ENCODE measurements around the gene NAGLU.

The NAGLU gene

DNA sequence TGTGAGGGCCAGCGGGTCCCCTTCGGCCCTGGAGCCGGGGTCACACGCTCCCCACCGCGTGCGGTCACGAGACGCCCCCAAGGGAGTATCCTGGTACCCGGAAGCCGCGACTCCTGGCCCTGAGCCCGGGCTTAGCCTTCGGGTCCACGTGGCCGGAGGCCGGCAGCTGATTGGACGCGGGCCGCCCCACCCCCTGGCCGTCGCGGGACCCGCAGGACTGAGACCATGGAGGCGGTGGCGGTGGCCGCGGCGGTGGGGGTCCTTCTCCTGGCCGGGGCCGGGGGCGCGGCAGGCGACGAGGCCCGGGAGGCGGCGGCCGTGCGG lies at the start of gene NAGLU:
NAGLU (plus strand) TSS at position 194 of the 324 bp plus-strand sequence; CDS start at position 226, 32 bp downstream.
- TF ChIP-seq, protein P1, sequence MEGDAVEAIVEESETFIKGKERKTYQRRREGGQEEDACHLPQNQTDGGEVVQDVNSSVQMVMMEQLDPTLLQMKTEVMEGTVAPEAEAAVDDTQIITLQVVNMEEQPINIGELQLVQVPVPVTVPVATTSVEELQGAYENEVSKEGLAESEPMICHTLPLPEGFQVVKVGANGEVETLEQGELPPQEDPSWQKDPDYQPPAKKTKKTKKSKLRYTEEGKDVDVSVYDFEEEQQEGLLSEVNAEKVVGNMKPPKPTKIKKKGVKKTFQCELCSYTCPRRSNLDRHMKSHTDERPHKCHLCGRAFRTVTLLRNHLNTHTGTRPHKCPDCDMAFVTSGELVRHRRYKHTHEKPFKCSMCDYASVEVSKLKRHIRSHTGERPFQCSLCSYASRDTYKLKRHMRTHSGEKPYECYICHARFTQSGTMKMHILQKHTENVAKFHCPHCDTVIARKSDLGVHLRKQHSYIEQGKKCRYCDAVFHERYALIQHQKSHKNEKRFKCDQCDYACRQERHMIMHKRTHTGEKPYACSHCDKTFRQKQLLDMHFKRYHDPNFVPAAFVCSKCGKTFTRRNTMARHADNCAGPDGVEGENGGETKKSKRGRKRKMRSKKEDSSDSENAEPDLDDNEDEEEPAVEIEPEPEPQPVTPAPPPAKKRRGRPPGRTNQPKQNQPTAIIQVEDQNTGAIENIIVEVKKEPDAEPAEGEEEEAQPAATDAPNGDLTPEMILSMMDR (IDR thresholded peaks at IDR 0.05; ENCODE audit: low read depth, low read length), result no peak
- peak within 1 kb of the TSS; percentile 66 for H3K4me3 ChIP-seq (ENCODE audit: low read depth, low read length)

DNA sequence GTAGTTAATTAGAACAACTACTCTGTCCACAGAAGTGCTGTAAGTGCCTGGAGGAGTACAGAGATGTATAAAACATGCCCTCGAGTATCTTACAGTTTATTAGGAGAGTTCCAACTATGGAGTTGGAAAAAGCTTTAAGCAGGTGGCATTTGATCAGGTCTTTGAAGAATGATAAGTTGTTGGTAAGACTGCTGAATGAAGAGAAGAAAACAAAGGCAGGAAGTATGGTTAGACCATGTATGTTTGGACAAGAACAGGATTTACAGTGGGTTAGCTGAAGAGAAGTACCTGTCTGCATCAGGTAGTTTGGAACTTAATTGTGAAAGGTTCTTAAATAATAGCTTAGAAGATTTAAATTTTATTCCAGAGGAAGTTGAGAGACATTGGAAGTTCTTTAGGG lies 48.0 kb upstream of the NAGLU start:
- no peak overlapping the region for H3K4me3 ChIP-seq (ENCODE audit: low read depth, low read length)
- TF ChIP-seq, protein P1 (IDR thresholded peaks at IDR 0.05; ENCODE audit: low read depth, low read length), result no peak

DNA sequence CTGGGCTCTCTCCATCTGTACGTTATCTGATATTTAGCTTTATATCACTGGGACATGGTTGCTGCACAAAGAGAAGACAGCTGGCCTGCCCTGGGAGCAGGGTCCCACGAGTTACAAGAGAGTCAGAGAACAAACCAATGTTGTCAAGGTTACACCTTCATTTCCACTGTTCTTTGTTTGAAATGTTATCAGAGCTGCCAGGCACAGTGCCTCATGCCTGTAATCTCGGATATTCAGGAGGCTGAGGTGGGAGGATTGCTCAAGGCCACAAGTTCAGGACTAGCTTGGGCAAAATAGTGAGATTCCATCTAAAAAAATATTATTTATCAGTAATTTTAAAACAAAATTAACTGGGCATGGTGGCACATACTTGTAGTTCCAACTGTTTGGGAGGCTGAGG lies 42.7 kb upstream of the NAGLU start:
- H3K4me3 ChIP-seq (ENCODE audit: low read depth, low read length), result no peak overlapping the region
- TF ChIP-seq, protein P1 (IDR thresholded peaks at IDR 0.05; ENCODE audit: low read depth, low read length), result no peak

DNA sequence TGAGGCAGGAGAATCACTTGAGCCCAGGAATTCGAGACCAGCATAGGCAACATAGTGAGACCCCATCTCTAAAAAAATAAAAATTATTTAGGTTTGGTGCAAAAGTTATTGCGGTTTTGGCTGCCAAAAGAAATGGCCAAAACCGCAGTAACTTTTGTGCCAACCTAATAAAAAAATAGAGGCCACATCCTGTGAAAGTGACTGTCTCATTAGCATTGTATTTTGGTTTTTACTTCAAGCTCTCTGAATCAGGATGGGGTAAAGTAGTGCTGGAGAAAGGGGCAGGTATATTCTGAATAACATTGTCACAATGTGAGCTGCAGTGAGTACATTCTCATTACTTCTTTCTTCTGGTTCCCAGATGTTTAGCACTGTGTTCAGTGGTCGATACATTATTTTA lies 41.4 kb upstream of the NAGLU start:
- TF ChIP-seq, protein P1 (IDR thresholded peaks at IDR 0.05; ENCODE audit: low read depth, low read length), result no peak

DNA sequence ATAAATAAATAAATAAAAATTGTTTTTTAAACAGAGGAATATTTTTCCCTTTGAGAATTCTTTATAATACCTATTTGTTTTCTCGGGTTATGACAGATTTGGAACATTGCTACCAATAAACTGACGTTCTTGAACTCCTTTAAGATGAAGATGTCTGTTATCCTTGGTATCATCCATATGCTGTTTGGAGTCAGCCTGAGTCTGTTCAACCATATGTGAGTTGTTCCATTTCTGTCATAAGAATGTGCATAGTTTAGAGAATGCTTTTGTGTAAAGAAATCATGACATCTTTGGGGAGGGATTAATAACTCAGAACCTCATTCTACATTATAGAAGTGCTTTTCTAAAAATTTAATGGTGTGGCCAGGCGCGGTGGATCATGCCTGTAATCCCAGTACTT lies 37.2 kb upstream of the NAGLU start:
- TF ChIP-seq, protein P1 (IDR thresholded peaks at IDR 0.05; ENCODE audit: low read depth, low read length), result no peak
- H3K4me3 ChIP-seq (ENCODE audit: low read depth, low read length), result no peak overlapping the region

More for the DNA sequence above, 41.4 kb upstream of the NAGLU start:
- no peak overlapping the region for H3K4me3 ChIP-seq (ENCODE audit: low read depth, low read length)

DNA sequence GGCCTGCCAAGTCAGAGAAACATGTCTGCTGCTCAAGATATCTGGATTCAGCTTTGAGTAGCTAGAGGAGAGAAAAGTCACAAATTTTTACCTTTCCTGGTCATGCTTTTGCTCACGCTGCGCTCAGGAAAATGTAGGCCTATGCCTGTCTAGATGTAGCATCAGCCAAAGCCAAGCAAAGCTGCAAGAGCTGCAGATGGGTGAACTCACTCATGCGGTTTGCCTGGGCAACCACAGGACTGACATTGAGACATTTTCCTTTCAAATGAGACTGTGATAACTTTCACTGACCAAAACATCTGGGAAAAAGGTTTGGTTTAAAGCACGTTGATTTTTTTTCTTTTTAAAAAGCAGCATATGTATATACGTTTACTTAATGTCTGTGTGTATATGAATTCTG lies 34.0 kb upstream of the NAGLU start:
- TF ChIP-seq, protein P1 (IDR thresholded peaks at IDR 0.05; ENCODE audit: low read depth, low read length), result no peak
- H3K4me3 ChIP-seq (ENCODE audit: low read depth, low read length), result no peak overlapping the region

DNA sequence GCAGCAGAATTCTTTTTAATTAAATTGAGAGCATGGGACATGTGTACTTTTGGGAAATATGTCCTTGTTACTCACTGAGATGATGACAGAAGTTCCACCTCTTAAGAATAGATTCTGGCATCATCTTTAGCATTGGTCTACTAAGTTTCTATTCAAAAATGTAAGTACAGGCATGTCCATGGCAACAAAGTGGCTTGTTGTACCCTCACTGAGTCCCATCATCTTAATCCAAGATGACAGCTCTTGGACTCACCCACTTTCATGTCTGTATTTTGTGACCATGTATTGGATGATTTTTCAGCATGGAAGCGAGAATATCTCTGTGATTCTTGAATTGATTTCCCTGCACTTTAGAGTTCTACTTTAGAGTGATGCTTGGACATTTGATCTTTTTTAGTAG lies 33.1 kb upstream of the NAGLU start:
- no peak overlapping the region for H3K4me3 ChIP-seq (ENCODE audit: low read depth, low read length)
- TF ChIP-seq, protein P1 (IDR thresholded peaks at IDR 0.05; ENCODE audit: low read depth, low read length), result no peak
